ENCODE data around the gene TPD52L1.

TPD52L1 gene

GRCh38 chr6:125206389-125206788 lies 52.8 kb downstream of the TPD52L1 start:
- H3K4me1 Mint-ChIP-seq, result peaks cover 4% of the 10 kb centered on the region
- no peak for DNase-seq
- TF ChIP-seq CTCF (IDR thresholded peaks at IDR 0.05), result no peak
- H3K4me3 Mint-ChIP-seq, result no peak overlapping the region
- H3K27me3 Mint-ChIP-seq (ENCODE audit: low read depth, poor library complexity), result no peaks in the 10 kb centered on the region
- H3K36me3 Mint-ChIP-seq (ENCODE audit: low read depth), result no peaks in the 10 kb centered on the region
- H3K27ac Mint-ChIP-seq, result no peak overlapping the region
- H3K9me3 Mint-ChIP-seq, result no peaks in the 10 kb centered on the region

- no peak for TF ChIP-seq CTCF (IDR thresholded peaks at IDR 0.05)
- H3K27me3 Mint-ChIP-seq (ENCODE audit: low read depth, poor library complexity), result peaks cover 3% of the 10 kb centered on the region
- no peak overlapping the region for H3K27ac Mint-ChIP-seq
- no peak overlapping the region for H3K4me3 Mint-ChIP-seq
- DNase-seq, result no peak
- no peaks in the 10 kb centered on the region for H3K4me1 Mint-ChIP-seq
- no peaks in the 10 kb centered on the region for H3K36me3 Mint-ChIP-seq (ENCODE audit: low read depth)
- no peaks in the 10 kb centered on the region for H3K9me3 Mint-ChIP-seq
Measured at GRCh38 chr6:125207956-125208355, 54.4 kb downstream of the TPD52L1 start.

GRCh38 chr6:125208625-125209249 lies 55.2 kb downstream of the TPD52L1 start:
- Mint-ChIP-seq H3K27me3 (ENCODE audit: low read depth, poor library complexity) (peaks cover 3% of the 10 kb centered on the region), H3K4me3 (no peak overlapping the region), H3K4me1 (no peaks in the 10 kb centered on the region), H3K36me3 (ENCODE audit: low read depth) (no peaks in the 10 kb centered on the region), H3K27ac (no peak overlapping the region), H3K9me3 (no peaks in the 10 kb centered on the region)
- TF ChIP-seq CTCF (IDR thresholded peaks at IDR 0.05), result no peak
- no peak for DNase-seq

- no peak for DNase-seq
- TF ChIP-seq CTCF (IDR thresholded peaks at IDR 0.05), result no peak
- Mint-ChIP-seq H3K4me1 (no peaks in the 10 kb centered on the region), H3K27ac (no peak overlapping the region), H3K9me3 (no peaks in the 10 kb centered on the region), H3K27me3 (ENCODE audit: low read depth, poor library complexity) (peaks cover 3% of the 10 kb centered on the region), H3K36me3 (ENCODE audit: low read depth) (no peaks in the 10 kb centered on the region), H3K4me3 (no peak overlapping the region)
Measured at GRCh38 chr6:125210667-125211066, 57.1 kb downstream of the TPD52L1 start.

- H3K27ac Mint-ChIP-seq, result no peak overlapping the region
- no peaks in the 10 kb centered on the region for H3K4me1 Mint-ChIP-seq
- no peak overlapping the region for H3K4me3 Mint-ChIP-seq
- no peak for DNase-seq
- TF ChIP-seq CTCF (IDR thresholded peaks at IDR 0.05), result no peak
- H3K27me3 Mint-ChIP-seq (ENCODE audit: low read depth, poor library complexity), result peaks cover 3% of the 10 kb centered on the region
- no peaks in the 10 kb centered on the region for H3K9me3 Mint-ChIP-seq
- H3K36me3 Mint-ChIP-seq (ENCODE audit: low read depth), result no peaks in the 10 kb centered on the region
Measured at GRCh38 chr6:125211352-125211751, 57.8 kb downstream of the TPD52L1 start.

GRCh38 chr6:125212377-125212776 lies 58.8 kb downstream of the TPD52L1 start:
- H3K9me3 Mint-ChIP-seq, result no peaks in the 10 kb centered on the region
- no peak for TF ChIP-seq CTCF (IDR thresholded peaks at IDR 0.05)

More at GRCh38 chr6:125212377-125212776, 58.8 kb downstream of the TPD52L1 start:
- no peak overlapping the region for H3K27ac Mint-ChIP-seq
- no peaks in the 10 kb centered on the region for H3K36me3 Mint-ChIP-seq (ENCODE audit: low read depth)
- H3K27me3 Mint-ChIP-seq (ENCODE audit: low read depth, poor library complexity), result peaks cover 3% of the 10 kb centered on the region
- no peaks in the 10 kb centered on the region for H3K4me1 Mint-ChIP-seq
- no peak for DNase-seq
- no peak overlapping the region for H3K4me3 Mint-ChIP-seq

Measured in nephron progenitor cell (in vitro differentiated cells).